SK-N-SH treated with all-trans-retinoic acid at 6 μM for 48 hours (cell line): Measurements from ENCODE around the gene ZNF276.

Experiments
- ARNTL ChIP-seq: fragments of 450-650 bp; formaldehyde crosslinking; IDR thresholded peaks from 2 replicates; pipeline ENCODE4 v1.5.0; 2020; ENCODE audit warnings: low read depth, mild to moderate bottlenecking, moderate library complexity, borderline replicate concordance
- CREB5 ChIP-seq: fragments of 250-450 bp; sonication (Bioruptor Pico); IDR thresholded peaks from 2 replicates; pipeline ENCODE4 v1.5.1; 2020; ENCODE audit warnings: low read depth, mild to moderate bottlenecking, moderate library complexity
- CSRNP3 ChIP-seq: fragments of 250-450 bp; sonication (Bioruptor Pico); IDR thresholded peaks from 2 replicates; pipeline ENCODE4 v1.5.1; 2021; ENCODE audit warnings: mild to moderate bottlenecking, moderate library complexity
- ESRRG ChIP-seq: fragments of 250-450 bp; sonication (Bioruptor Pico); IDR thresholded peaks from 2 replicates; pipeline ENCODE4 v1.6.1; 2021; ENCODE audit warnings: mild to moderate bottlenecking
- GLIS3 ChIP-seq: fragments of 250-450 bp; sonication (Bioruptor Pico); IDR thresholded peaks from 2 replicates; pipeline ENCODE4 v1.5.0; 2020; ENCODE audit warnings: mild to moderate bottlenecking, moderate library complexity
- ISL1 ChIP-seq: fragments of 250-450 bp; sonication (Bioruptor Pico); IDR thresholded peaks from 2 replicates; pipeline ENCODE4 v2.1.2; 2022; ENCODE audit warnings: mild to moderate bottlenecking, moderate library complexity
- PATZ1 ChIP-seq: fragments of 250-450 bp; sonication (Bioruptor Pico); IDR thresholded peaks from 2 replicates; pipeline ENCODE4 v1.8.0; 2020; ENCODE audit warnings: mild to moderate bottlenecking, moderate library complexity, borderline replicate concordance
- RARB ChIP-seq: fragments of 250-450 bp; sonication (Bioruptor Pico); IDR thresholded peaks from 2 replicates; pipeline ENCODE4 v1.8.0; 2021; ENCODE audit warnings: mild to moderate bottlenecking, moderate library complexity
- SNAI2 ChIP-seq: fragments of 250-450 bp; sonication (Bioruptor Pico); IDR thresholded peaks from 2 replicates; pipeline ENCODE4 v1.5.0; 2020; ENCODE audit warnings: mild to moderate bottlenecking, moderate library complexity
- ZC3H10 ChIP-seq: fragments of 250-450 bp; sonication (Bioruptor Pico); IDR thresholded peaks from 2 replicates; pipeline ENCODE4 v1.5.1; 2021; ENCODE audit warnings: mild to moderate bottlenecking, moderate library complexity
- ZFP3 ChIP-seq: fragments of 250-450 bp; sonication (Bioruptor Pico); IDR thresholded peaks from 2 replicates; pipeline ENCODE4 v1.5.0; 2020; ENCODE audit warnings: mild to moderate bottlenecking, moderate library complexity
- ZNF565 ChIP-seq: fragments of 450-650 bp; formaldehyde crosslinking; conservative IDR thresholded peaks from 2 replicates; pipeline ENCODE4 v1.5.0; 2020; ENCODE audit warnings: low read depth, mild to moderate bottlenecking, moderate library complexity
- ZNF70 ChIP-seq: fragments of 450-650 bp; formaldehyde crosslinking; IDR thresholded peaks from 2 replicates; pipeline ENCODE4 v1.5.0; 2020; ENCODE audit warnings: mild to moderate bottlenecking, moderate library complexity
- ZNF8 ChIP-seq: fragments of 450-650 bp; formaldehyde crosslinking; IDR thresholded peaks from 2 replicates; pipeline ENCODE4 v1.5.0; 2020; ENCODE audit warnings: mild to moderate bottlenecking, moderate library complexity

- TF ChIP-seq PATZ1 (CRISPR knock-in tag) (no peak), ZC3H10 (CRISPR knock-in tag) (no peak), ARNTL (CRISPR knock-in tag) (no peak), ZFP3 (no peak), ZNF565 (CRISPR knock-in tag) (no peak), ESRRG (no peak), ISL1 (no peak), ZNF8 (no peak), SNAI2 (CRISPR knock-in tag) (no peak), ZNF70 (CRISPR knock-in tag) (no peak), RARB (no peak), CREB5 (no peak), GLIS3 (CRISPR knock-in tag) (no peak), CSRNP3 (CRISPR knock-in tag) (no peak)
Observed at GRCh38 chr16:89689142-89689541, 32.2 kb upstream of the ZNF276 start.
